Stimulated activated CD8-positive, alpha-beta memory T cell treated with anti-CD3 and anti-CD28 coated beads, Interleukin-12 subunit alpha, Interleukin-12 subunit beta, amount 100 ng/mL, for 1 hour (primary cell): ENCODE data around the gene ILF2.
"Not testable (repeated sequence)": the region's sequence is repeated elsewhere in the genome, so short reads cannot be mapped to it uniquely, and the experiment has no call there.

Experiments used
- DNase-seq: peaks from one replicate; pipeline ENCODE4 v3.0.0-alpha.2; 2020; ENCODE audit warnings: low read depth

ILF2 gene

DNA sequence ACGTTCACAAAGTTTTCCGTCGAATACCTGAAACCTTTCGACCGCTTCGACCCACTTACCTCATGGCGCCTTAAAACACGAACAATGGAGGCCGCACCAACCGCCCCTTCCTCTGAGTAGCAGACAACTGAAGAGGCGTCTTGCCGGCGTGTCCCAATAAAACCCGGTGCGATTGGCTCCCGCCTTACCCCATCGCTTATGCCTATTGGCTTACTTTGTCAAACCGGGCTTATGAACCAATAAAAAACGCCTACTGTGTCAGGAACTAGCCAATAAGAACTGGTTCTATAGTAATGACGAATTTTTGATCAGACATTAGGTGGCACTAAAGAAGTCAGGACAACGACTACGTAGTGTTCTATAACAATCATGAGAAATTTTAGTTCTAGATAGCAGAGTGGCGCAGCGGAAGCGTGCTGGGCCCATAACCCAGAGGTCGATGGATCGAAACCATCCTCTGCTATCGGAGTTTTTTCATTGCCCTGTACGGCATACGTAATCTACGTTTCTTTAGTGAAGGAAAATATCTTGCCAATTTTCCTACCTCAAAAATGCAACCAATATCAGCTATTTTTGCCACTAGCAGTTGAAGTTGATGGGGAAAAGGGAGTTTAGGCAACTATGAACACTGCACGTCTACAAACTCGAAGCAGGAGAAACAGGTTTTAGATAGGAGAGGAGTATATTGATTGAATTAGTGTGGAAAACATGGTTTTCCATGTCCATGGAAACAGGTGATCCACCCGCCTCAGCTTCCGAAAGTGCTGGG, at the start of gene ILF2:
ILF2 (minus strand) TSS at position 135 of the 769 bp plus-strand sequence; CDS start at position 64, 71 bp downstream.
- DNase-seq: peak; percentile 95

DNA sequence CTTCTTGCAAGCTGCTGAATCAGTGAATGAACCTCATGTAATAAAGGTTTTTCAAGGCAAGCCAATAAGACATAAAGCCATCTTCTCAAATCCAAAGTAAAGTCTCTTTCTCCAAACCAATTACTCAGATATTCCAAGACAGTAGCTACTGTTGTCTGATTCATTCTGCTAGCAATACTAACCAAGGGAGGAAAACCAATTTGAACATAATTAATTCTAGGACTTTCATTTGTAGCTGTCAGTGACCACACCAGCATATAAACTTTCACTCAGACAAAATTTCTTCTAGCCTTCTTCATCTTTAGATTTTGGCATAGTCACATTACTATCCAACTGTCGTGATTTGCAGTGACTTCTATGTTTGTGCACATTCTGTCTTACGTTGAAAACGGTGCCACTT, 46.5 kb upstream of the ILF2 start:
- no peak for DNase-seq

DNA sequence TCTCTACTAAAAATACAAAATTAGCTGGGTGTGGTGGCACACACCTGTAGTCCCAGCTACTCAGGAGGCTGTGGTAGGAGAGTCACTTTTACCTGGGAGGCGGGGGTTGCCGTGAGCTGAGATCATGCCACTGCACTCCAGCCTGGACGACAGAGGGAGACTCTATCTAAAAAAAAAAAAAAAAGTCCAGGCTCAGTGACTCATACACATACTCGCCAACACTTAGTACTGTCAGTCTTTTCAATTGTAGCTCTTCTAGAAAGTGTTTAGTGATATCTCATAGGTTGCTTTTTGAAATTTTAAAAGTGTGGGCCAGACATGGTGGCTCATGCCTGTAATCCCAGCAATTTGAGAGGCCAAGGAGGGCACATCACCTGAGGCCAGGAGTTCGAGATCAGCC, 45.4 kb upstream of the ILF2 start:
- DNase-seq: not testable (repeated sequence)

DNA sequence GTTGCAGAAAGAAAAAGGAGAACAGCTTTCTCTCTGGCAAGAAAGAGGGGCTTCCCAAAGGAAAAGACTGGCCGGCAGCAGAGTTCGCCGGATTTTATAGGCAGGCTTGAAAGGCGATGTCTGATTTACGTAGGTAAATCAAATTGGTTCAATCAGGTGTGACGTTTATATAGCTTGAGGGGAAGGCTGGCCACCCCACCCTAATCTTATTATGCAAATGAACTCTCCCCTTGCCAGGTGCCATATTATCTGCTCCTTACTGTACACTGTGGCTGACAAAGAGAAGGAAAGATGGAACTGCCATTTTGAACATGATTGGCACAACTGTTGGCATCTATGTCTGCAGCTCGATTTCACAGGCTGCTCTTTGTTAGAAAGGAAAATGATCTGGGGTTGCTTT, 40.2 kb upstream of the ILF2 start:
- no peak for DNase-seq

DNA sequence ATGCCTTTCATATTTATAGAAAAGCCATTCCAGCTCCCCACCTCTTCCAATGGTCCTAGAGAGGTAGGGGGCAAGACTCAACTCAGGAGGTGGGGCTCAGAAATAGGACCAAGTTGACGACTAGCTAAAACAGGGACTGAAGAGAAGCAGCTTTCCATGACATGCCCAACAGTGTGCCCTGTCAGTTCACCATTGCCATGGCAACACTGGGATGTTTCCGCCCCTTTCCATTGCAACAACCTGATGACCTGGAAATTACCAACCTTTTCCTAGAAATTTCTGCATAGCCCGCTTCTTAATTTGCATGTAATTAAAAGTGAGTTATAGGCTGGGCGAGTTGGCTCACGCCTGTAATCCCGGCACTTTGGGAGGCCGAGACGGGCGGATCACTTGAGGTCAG, 34.7 kb upstream of the ILF2 start:
- no peak for DNase-seq

DNA sequence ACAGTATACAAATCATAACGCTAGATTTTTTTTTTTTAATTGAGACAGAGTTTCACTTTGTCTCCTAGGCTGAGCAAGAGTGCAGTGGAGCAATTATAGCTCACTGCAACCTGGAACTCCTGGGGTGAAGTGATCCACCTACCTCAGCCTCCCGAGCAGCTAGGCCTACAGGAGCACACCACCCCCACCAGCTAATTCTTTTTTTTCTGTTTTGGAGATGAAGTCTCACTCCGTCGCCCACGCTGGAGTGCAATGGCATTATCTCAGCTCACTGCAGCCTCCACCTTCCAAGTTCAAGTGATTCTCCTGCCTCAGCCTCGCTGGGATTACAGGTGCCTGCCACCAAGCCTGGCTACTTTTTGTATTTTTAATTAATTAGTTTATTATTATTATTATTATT, 29.0 kb upstream of the ILF2 start:
- DNase-seq: no peak

DNA sequence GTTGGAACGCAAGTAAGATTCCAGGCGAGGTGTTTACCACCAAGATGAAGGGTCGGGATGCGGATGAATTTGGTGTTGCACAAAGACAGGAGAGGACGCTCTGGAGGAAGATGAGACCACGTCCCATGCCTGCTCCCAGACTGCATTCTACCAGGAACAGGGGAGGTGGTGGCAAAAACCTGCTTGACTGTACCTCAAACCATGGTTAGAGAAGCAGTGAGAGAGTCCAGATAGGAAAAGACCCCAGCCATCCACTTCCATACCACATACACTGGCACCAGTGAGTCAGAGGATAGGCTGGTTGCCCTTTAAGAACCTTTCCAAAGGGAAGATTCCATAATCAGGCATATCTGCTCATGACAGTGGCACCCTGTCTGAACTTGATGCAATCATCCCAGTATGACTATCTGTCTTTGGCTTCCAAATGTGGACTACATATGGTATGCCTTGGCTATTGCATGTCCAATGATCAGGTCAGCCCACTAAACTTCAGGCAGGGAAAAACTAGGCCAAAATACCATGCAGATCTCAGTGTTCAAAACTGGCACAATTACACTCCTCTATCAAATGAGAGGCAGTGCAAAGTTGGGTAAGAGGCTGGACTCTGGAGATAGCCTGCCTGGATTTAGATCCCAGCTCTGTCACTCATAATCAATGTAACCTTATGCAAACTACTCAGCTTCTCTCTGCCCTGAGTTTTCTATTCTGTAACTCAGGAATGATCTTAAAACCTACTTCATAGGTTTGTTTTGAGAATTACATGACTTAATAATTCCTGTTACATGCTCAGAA, 28.3 kb upstream of the ILF2 start:
- DNase-seq: no peak

DNA sequence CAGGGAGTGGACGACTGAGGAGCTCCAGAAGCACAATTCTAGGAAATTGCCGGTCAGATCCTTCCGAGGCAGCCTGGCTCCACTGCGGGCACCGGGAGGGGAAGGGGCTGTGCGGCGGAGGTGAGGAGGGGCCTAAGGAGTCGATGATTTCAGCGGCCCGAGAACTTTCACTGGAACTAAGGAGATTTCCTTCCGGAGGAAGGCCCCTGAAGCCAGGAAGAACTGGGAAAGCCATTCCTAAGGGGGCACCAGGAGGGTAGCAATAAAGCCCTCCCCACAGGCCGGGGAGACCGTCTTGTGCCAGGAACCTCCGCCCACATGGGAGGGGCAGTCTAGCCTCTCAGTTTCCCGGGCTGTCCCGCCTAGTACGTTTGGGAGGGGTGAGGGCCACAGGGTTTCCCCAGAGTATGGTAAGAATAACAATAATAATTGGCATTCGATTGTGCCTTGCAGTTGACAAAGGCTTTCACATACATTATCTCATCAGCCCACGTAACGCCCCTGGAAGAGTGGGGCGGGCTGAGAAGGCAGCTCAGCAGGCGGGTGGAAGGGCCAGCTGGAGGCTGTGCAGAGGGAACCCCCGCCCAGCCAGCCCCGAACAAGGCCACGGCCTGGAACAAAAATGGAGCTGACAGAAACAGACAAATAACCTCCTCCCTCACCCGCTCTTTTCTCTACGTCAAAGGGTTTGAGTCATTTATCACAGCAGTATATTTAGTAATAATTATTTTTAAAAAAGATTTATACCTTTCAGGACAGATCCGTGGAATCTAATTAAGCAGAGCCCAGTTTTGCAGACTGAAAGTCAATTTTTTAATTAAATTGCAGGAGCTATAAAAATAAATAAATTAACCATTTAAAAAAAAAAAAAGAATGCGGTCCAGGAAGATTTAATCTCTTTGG, 27.5 kb upstream of the ILF2 start:
- DNase-seq: no peak

DNA sequence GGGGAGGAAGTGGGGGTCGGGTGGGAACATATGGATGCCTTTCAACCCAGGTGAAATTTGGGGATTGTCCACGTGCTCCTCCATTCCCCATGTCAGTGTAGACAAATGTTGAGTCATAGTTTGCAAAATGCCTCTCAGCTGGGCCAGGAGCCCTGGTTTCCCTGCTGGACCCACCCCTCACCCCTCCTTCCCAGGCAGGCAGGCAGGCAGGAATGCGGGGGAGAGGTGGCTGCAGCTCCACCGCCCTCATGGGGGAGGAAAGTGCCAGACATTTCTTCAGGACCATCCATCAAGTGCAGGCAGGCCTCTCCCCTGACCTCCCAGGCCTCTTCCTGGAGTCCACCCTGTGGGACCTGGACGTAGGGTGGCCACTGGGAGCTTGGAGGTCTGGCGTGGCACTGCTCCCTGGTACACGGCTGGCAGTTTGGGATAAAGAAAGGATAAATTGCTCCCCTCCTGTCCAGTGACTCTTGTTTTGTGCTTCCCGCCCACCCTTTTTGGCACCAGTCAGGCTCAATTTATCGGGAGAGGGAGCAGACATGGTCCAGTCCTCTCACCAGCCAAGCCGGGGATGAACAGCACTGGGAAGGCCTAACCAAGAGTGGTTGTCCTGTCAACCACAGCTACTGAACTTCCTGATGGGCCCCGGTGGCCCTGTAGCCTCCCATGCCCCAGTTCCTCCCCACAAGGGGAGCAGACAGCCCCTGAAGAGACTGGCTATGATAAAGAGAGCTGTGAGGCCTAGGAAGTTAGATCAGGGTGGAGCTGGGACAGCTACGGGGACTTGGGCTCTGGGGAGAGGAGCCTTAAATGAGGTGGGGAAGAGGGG, 26.6 kb upstream of the ILF2 start:
- DNase-seq: no peak

DNA sequence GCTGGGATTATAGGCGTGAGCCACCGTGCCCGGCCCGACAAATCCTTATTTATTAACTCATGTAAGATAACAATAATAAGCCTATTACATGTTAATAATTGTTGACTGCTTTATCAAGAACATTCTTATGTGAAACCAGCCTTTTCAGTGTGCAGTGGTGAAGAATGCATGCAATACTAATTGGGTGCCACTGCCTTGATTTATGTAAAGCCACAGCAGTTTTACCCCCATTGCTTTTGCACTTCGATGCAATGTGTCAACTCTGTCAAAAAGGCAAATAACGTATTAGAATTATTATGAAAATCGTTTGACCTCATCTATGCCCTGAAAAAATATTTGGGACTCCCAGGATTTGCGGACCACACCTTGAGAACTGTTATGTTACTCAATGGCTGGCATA, 25.9 kb upstream of the ILF2 start:
- no peak for DNase-seq

DNA sequence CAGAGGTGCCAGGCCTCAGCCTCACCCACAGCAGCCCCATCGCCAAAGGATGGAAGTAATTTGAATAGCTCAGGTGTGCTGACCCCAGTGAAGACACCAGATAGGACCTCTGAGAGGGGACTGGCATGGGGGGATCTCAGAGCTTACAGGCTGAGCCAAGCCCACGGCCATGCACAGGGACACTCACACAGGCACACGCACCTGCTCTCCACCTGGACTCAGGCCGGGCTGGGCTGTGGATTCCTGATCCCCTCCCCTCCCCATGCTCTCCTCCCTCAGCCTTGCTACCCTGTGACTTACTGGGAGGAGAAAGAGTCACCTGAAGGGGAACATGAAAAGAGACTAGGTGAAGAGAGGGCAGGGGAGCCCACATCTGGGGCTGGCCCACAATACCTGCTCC, 22.7 kb upstream of the ILF2 start:
- DNase-seq: no peak

DNA sequence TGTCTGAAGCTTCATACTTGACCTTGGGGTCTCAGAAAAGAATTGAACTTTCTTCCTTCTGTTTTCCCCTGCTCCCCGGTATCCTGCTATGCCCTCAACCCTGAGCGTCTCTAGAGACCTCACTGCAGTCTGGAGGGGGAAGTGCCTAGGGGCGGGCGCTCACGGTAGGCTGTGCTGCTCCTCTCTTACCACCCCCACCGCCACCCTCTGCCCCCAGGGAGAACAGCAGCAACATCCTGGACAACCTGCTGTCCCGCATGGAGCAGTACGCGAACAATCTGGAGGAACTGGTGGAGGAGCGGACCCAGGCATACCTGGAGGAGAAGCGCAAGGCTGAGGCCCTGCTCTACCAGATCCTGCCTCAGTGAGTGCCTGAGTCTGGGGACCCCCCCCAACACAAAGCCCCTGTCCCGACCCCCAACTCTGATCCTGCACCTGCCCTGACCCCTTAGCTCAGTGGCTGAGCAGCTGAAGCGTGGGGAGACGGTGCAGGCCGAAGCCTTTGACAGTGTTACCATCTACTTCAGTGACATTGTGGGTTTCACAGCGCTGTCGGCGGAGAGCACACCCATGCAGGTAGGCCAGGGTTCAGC, 18.0 kb upstream of the ILF2 start:
- no peak for DNase-seq

DNA sequence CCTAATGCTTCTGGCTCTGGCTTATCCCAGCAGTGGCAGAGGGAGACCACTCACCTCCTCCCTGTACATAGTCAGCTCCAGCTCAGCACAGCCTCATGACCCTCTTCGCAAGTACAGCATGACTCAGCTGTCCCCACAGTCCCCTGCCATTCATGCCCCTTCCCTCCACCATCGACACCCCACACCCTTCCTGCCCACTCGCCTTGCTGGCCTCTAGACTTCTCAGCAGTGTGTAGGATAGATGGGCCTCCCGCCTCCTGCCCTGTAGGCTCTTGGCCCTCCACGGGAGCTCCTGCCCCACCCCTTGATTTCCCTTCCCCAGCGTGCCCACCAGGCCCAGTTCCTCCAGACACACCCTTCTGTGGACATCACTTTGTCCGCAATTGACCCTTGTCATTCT, 17.5 kb upstream of the ILF2 start:
- no peak for DNase-seq

DNA sequence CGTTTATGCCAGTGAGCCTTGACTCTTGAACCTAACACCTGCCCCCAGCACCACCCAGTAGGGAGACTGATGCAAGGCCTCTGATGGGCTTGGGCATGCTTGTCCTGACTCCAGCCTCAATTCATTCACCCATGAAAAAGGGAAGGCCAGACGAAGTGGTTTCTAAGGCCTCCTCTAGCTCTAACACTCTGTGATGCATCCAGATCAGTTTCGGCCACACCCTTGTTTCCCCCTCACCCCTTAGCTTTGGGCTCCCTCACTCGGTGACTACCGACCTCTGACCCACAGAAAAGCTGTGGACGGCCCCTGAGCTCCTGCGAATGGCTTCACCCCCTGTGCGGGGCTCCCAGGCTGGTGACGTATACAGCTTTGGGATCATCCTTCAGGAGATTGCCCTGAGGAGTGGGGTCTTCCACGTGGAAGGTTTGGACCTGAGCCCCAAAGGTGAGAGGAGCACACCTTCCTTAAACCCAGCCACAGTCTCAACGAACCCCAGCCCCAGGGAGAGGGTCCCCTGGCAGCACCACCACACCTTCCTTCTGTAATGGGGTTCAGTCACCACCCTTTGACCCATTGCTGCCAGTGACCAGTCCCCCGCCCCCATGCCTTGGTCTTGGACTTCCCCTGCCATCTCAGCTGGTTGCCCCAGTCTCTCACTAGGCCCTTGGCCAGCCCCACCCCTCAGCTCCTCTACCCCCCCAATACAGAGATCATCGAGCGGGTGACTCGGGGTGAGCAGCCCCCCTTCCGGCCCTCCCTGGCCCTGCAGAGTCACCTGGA, 16.7 kb upstream of the ILF2 start:
- no peak for DNase-seq

DNA sequence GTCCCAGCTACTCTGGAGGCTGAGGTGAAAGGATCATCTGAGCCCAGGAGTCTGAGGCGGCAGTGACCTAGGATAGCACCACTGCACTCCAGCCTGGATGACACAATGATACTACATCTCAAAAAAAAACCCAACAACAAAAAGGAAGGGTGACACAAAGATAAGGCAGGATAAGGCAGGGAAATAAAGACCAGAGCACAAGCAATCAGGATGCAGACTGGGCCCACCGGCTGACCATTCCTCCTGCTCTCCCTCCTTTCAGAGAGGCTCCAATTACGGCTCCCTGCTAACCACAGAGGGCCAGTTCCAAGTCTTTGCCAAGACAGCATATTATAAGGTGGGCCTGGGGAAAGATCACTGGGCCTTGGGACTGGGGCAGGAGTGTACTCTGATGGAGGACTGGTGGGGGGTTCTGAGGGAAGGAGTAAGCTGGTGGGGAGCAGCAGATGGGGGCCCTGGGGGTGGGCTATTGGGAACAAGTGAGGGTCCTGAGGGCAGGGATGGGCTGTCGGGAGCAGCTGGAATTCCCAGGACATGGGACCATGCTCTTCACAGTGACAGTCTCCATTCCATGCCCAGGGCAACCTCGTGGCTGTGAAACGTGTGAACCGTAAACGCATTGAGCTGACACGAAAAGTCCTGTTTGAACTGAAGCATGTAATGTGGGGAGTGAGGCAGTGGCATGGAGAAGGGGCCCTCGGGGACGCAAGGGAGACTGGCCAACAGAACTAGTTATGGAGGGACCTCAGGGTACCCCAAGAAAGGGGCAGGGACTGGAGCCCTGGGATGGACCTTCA, 14.9 kb upstream of the ILF2 start:
- DNase-seq: no peak

DNA sequence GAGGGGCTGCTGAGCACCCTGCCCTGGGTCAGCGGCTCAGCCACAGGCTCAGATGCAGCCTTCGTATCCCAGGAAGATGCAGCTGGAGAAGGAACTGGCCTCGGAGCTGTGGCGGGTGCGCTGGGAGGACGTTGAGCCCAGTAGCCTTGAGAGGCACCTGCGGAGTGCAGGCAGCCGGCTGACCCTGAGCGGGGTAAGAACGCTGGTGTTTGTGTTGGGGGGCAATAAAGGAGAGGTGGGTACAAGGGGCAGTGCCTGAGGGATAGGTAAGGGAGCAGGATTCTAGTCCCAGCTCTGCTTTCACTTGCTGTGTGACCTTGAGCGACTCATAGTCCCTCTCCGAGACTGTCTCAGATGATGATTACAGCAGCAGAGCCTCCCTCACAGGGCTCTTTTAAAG, 14.1 kb upstream of the ILF2 start:
- no peak for DNase-seq

DNA sequence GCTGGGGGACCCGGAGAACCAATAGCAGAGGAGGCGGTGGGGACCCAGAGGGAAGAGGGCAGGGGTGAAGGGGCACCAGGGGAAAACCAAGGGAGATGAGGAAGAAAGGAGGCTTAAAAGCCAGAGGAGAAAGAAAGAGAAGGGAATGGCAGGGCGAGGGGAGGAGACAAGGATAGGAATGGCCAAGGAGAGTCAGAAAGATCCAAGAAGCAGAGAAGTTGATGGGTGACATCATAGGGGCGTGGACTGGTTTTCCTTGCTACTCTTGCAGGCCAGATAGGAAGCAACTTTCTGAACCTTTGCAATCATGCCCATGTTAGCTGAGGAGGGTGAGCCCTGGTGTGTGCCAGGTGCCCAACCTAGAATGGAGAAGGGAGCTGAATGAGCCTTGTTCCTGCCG, 13.1 kb upstream of the ILF2 start:
- DNase-seq: no peak

DNA sequence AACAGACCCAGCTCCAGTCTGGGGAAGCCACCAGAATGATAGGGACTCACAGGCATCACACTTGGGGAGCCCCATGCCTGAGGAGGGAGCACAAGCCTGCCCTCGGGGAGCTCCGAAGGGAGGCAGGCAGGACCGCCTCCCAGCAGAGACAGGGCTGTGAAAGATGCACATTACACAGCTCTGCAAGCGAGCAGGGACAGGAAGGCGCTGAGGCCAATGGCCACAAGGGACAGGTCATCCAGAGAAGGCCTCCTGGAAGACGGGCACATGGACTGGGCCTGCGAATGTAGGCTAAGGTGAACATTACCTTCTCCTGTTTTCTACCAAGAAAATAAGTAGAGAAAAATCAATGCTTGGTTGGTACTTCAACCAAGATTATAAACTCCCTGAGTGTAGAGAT, 11.9 kb upstream of the ILF2 start:
- DNase-seq: no peak

DNA sequence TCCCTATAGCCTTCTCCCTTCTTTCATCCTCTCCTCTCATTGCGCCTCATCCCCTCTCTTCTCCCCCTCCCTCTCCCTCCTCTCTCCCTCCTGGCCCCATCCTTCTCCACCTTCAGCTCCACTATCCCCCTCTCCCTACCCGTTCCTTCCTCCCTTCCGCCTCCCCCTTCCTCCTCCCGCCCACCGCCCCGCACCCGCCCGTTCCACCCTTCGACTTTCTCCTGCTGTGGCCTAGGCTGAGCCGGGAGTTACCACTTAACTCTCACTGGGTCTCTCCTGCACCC, 9.3 kb upstream of the ILF2 start:
- DNase-seq: no peak
